GM18498 (cell line): ENCODE data around the gene EPS8L2.

Source experiments
- ATAC-seq: cut with Tn5 transposase; IDR thresholded peaks from one replicate; pipeline ENCODE4 v1.9.1; 2021; ENCODE audit warnings: mild to moderate bottlenecking, moderate library complexity; ENCODE audit not compliant: unreplicated experiment

Gene EPS8L2

GRCh38 chr11:705646-706438, at the start of gene EPS8L2:
EPS8L2 (plus strand) TSS chr11:706231; CDS start chr11:709408, 3,177 bp downstream.
- ATAC-seq, result no peak

GRCh38 chr11:656426-656825, 49.6 kb upstream of the EPS8L2 start:
- no peak for ATAC-seq

- ATAC-seq, result no peak
These were observed 49.2 kb upstream of the EPS8L2 start for GRCh38 chr11:656866-657265.

GRCh38 chr11:657691-658126, 48.3 kb upstream of the EPS8L2 start:
- no peak for ATAC-seq

- no peak for ATAC-seq
These were observed 46.4 kb upstream of the EPS8L2 start for GRCh38 chr11:659532-660085.

- ATAC-seq, result no peak
These were observed 45.8 kb upstream of the EPS8L2 start for GRCh38 chr11:660281-660680.

GRCh38 chr11:660681-661444, 45.2 kb upstream of the EPS8L2 start:
- no peak for ATAC-seq

GRCh38 chr11:662689-663274, 43.2 kb upstream of the EPS8L2 start:
- no peak for ATAC-seq

- ATAC-seq, result no peak
These were observed 40.8 kb upstream of the EPS8L2 start for GRCh38 chr11:665062-665703.

GRCh38 chr11:665704-666281, 40.2 kb upstream of the EPS8L2 start:
- ATAC-seq, result no peak

GRCh38 chr11:673866-674265, 32.2 kb upstream of the EPS8L2 start:
- ATAC-seq, result no peak

GRCh38 chr11:674406-674805, 31.6 kb upstream of the EPS8L2 start:
- ATAC-seq, result no peak

GRCh38 chr11:678297-678696, 27.7 kb upstream of the EPS8L2 start:
- no peak for ATAC-seq

- no peak for ATAC-seq
These were observed 26.5 kb upstream of the EPS8L2 start for GRCh38 chr11:679271-680207.

- ATAC-seq, result no peak
These were observed 25.6 kb upstream of the EPS8L2 start for GRCh38 chr11:680476-680875.

- ATAC-seq, result no peak
These were observed 25.1 kb upstream of the EPS8L2 start for GRCh38 chr11:680970-681369.

- ATAC-seq, result no peak
These were observed 19.4 kb upstream of the EPS8L2 start for GRCh38 chr11:686451-687243.

GRCh38 chr11:687751-688150, 18.3 kb upstream of the EPS8L2 start:
- no peak for ATAC-seq

GRCh38 chr11:688681-689080, 17.4 kb upstream of the EPS8L2 start:
- no peak for ATAC-seq
